Vagina (tissue), 2 donors: ENCODE measurements around the gene SGO1. TPM values are rescaled to one million over a fixed set of nuclear protein-coding genes. Genes with fewer than 3 reads are reported as not detected.

Source experiments
- DNase-seq, 2 donors: peaks; one replicate each; pipeline ENCODE4 v3.0.0-alpha.2; 2017; ENCODE audit errors: extremely low spot score in 2 of 2
- H3K27ac ChIP-seq: fragments of 200-600 bp; sonication (generic); one replicate; pipeline ENCODE4 v1.5.1; 2019
- H3K27me3 ChIP-seq: fragments of 200-600 bp; sonication (generic); one replicate; pipeline ENCODE4 v1.5.1; 2019
- H3K36me3 ChIP-seq, 2 donors: fragments of 200-600 bp; sonication (generic); one replicate each; pipeline ENCODE4 v1.5.1; 2017 to 2019
- H3K4me1 ChIP-seq: fragments of 200-600 bp; sonication (generic); one replicate; pipeline ENCODE4 v1.5.1; 2019
- H3K4me3 ChIP-seq, 2 donors: fragments of 200-600 bp; sonication (generic); 1 replicate in 1 of 2; 2 replicates in 1 of 2; pipeline ENCODE4 v1.5.1; 2016 to 2019
- H3K9me3 ChIP-seq: fragments of 200-600 bp; sonication (generic); one replicate; pipeline ENCODE4 v1.5.1; 2019
- POLR2A ChIP-seq, 2 donors: fragments of 450-650 bp; IDR thresholded peaks; one replicate each; pipeline ENCODE4 v1.6.1; 2017; ENCODE audit warnings: antibody characterized with exemption in 2 of 2, mild to moderate bottlenecking in 2 of 2, moderate library complexity in 2 of 2
- POLR2AphosphoS5 ChIP-seq, 2 donors: sonication (generic); formaldehyde crosslinking; IDR thresholded peaks; one replicate each; pipeline ENCODE4 v1.9.0; 2017; ENCODE audit warnings: antibody characterized with exemption in 2 of 2, mild to moderate bottlenecking in 2 of 2, low read depth in 1 of 2; ENCODE audit not compliant: insufficient read depth in 1 of 2
- intact Hi-C: fragments of 100-400 bp; cut with DNase I; formaldehyde crosslinking; loops from one replicate; pipeline ENCODE4 v1.15.1; 2023
- total RNA-seq: library from RNA; depleted of rRNA; stranded (reverse); fragments of >200 nt; gene quantifications from one replicate; pipeline ENCODE4 v1.2.3, GENCODE V29; 2016
- TF ChIP-seq, protein P1 (sequence below), 3 experiments: fragments of 450-650 bp in 2 of 3; fragments of 200-600 bp in 1 of 3; sonication (generic) in 1 of 3; IDR thresholded peaks; one replicate each; pipeline ENCODE4 v1.5.1; 2017 to 2019; ENCODE audit warnings: antibody characterized with exemption in 3 of 3, mild to moderate bottlenecking in 2 of 3, moderate library complexity in 2 of 3

The SGO1 gene
- total RNA-seq, 1 donor from 2014 or later, result 10.8 TPM

GRCh38 chr3:20160230-20160629 is 25.8 kb downstream of the SGO1 start:
- Histone ChIP-seq H3K27me3 (no peaks in the 10 kb centered on the region), H3K4me3 (no peak overlapping the region), H3K27ac (no peak overlapping the region), H3K9me3 (no peaks in the 10 kb centered on the region), H3K36me3 (no peaks in the 10 kb centered on the region), H3K4me1 (no peaks in the 10 kb centered on the region)
- intact Hi-C loops, result no loop called here
- no peak for DNase-seq
- no peak for TF ChIP-seq POLR2AphosphoS5 (IDR thresholded peaks at IDR 0.05; ENCODE audit: insufficient read depth in 1 of 2, low read depth in 1 of 2)
- TF ChIP-seq, protein P1, sequence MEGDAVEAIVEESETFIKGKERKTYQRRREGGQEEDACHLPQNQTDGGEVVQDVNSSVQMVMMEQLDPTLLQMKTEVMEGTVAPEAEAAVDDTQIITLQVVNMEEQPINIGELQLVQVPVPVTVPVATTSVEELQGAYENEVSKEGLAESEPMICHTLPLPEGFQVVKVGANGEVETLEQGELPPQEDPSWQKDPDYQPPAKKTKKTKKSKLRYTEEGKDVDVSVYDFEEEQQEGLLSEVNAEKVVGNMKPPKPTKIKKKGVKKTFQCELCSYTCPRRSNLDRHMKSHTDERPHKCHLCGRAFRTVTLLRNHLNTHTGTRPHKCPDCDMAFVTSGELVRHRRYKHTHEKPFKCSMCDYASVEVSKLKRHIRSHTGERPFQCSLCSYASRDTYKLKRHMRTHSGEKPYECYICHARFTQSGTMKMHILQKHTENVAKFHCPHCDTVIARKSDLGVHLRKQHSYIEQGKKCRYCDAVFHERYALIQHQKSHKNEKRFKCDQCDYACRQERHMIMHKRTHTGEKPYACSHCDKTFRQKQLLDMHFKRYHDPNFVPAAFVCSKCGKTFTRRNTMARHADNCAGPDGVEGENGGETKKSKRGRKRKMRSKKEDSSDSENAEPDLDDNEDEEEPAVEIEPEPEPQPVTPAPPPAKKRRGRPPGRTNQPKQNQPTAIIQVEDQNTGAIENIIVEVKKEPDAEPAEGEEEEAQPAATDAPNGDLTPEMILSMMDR (IDR thresholded peaks at IDR 0.05), result no peak
- TF ChIP-seq POLR2A (IDR thresholded peaks at IDR 0.05), result no peak

DNA sequence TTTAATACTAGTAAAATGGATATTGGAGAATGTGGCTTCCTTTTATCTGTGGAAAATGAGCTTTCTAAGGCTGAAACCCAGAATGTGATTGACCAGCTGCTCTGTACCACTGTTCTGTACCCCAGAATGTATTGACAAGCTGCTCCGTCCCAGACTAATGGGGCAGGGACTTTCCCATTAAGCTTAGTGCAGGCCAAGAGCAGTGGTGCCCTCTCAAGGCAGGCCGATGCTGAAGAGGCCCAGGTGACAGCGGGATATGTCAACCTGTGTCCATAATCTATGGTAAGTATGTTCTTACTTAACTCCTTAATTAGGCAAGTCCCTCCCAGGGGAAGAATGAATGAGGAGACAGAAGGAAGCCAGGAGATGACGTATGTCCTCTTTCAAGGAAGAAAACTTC is 31.1 kb downstream of the SGO1 start:
- TF ChIP-seq, protein P1 (IDR thresholded peaks at IDR 0.05), result no peak
- TF ChIP-seq POLR2AphosphoS5 (IDR thresholded peaks at IDR 0.05; ENCODE audit: insufficient read depth in 1 of 2, low read depth in 1 of 2) (no peak), POLR2A (IDR thresholded peaks at IDR 0.05) (no peak)
- DNase-seq, result no peak
- H3K9me3 ChIP-seq, result no peaks in the 10 kb centered on the region
- no peaks in the 10 kb centered on the region for H3K27me3 ChIP-seq
- H3K36me3 ChIP-seq, result peaks cover 0 to 14% of the 10 kb centered on the region in 2 donors
- intact Hi-C loops, result no loop called here
- no peak overlapping the region for H3K27ac ChIP-seq
- no peak overlapping the region for H3K4me3 ChIP-seq
- H3K4me1 ChIP-seq, result no peaks in the 10 kb centered on the region

GRCh38 chr3:20154078-20154477 is 31.9 kb downstream of the SGO1 start:
- H3K4me3 ChIP-seq, result no peak overlapping the region
- H3K9me3 ChIP-seq, result no peaks in the 10 kb centered on the region
- DNase-seq, result no peak
- H3K27me3 ChIP-seq, result no peaks in the 10 kb centered on the region
- no peaks in the 10 kb centered on the region for H3K4me1 ChIP-seq
- TF ChIP-seq, protein P1 (IDR thresholded peaks at IDR 0.05), result no peak
- TF ChIP-seq POLR2AphosphoS5 (IDR thresholded peaks at IDR 0.05; ENCODE audit: insufficient read depth in 1 of 2, low read depth in 1 of 2), result no peak
- TF ChIP-seq POLR2A (IDR thresholded peaks at IDR 0.05), result no peak
- intact Hi-C loops, result no loop called here
- peaks cover 0 to 14% of the 10 kb centered on the region in 2 donors for H3K36me3 ChIP-seq
- H3K27ac ChIP-seq, result no peak overlapping the region

DNA sequence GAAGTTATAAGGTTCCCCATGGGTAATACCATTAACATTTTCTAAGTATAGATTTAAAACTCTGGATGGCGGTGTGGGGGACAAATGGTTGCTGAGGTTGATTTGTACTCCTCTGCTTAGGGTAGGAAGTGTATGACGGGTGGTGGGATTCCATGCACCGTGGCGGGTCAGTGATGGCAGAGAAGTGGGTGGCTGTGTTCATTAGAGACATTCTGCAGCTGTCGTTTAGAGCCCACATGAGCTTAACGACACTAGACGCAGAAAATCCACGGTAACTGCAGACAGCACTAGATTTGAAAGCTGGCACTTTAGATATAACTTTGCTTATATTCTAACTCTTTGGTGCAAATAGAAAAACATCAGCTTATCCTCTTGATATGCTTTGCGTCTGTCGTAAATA is 37.5 kb downstream of the SGO1 start:
- TF ChIP-seq POLR2A (IDR thresholded peaks at IDR 0.05) (no peak), POLR2AphosphoS5 (IDR thresholded peaks at IDR 0.05; ENCODE audit: insufficient read depth in 1 of 2, low read depth in 1 of 2) (no peak)
- TF ChIP-seq, protein P1 (IDR thresholded peaks at IDR 0.05), result no peak
- Histone ChIP-seq H3K4me3 (no peak overlapping the region), H3K27ac (no peak overlapping the region), H3K27me3 (no peaks in the 10 kb centered on the region), H3K4me1 (no peaks in the 10 kb centered on the region), H3K36me3 (peaks cover 0 to 22% of the 10 kb centered on the region in 2 donors), H3K9me3 (no peaks in the 10 kb centered on the region)
- intact Hi-C loops, result no loop called here
- DNase-seq, result no peak

DNA sequence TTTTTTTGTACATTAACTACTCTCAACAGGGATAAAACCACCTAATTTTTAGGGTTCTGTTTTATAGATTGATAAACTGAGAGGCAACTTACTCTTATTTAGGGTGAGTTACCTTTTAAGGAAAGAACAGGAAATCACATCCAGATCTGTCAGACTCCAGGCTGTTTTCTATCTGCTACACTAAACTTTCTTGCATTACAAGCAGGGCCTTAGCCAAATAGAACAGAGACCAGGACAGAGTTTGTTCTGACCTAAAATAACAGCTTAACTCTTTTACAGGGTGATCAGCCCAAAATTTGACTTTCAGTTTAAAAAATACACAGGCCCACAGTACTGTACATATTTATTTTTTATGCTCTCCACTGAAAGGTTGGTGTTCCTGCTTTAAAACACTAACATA is 38.6 kb downstream of the SGO1 start:
- H3K27ac ChIP-seq, result no peak overlapping the region
- no peak for DNase-seq
- H3K9me3 ChIP-seq, result no peaks in the 10 kb centered on the region
- TF ChIP-seq POLR2AphosphoS5 (IDR thresholded peaks at IDR 0.05; ENCODE audit: insufficient read depth in 1 of 2, low read depth in 1 of 2) (no peak), POLR2A (IDR thresholded peaks at IDR 0.05) (no peak)
- TF ChIP-seq, protein P1 (IDR thresholded peaks at IDR 0.05), result no peak
- intact Hi-C loops, result no loop called here
- H3K4me3 ChIP-seq, result no peak overlapping the region
- H3K27me3 ChIP-seq, result no peaks in the 10 kb centered on the region
- H3K36me3 ChIP-seq, result peaks cover 0 to 24% of the 10 kb centered on the region in 2 donors
- no peaks in the 10 kb centered on the region for H3K4me1 ChIP-seq
